PC-9 (cell line): ENCODE measurements around the gene EPHB1.

ENCODE experiments used
- CTCF ChIP-seq: fragments of 200-600 bp; sonication (generic); conservative IDR thresholded peaks from 2 replicates; pipeline ENCODE4 v1.6.1; 2017; ENCODE audit warnings: mixed run types, antibody characterized with exemption, mild to moderate bottlenecking, moderate library complexity
- EZH2 ChIP-seq: fragments of 200-600 bp; sonication (generic); IDR thresholded peaks from 2 replicates; pipeline ENCODE4 v1.8.0; 2017; ENCODE audit warnings: antibody characterized with exemption, low read depth

- TF ChIP-seq CTCF (no peak), EZH2 (no peak)
Observed at GRCh38 chr3:135238236-135238830, 443.3 kb downstream of the EPHB1 start.
